HepG2 (cell line): ENCODE results near the gene NPBWR2. TPM values are rescaled to one million over a fixed set of nuclear protein-coding genes. Genes with fewer than 3 reads are reported as not detected.

ENCODE experiments used
- ATF1 ChIP-seq: IDR thresholded peaks from 2 replicates; pipeline ENCODE4 v1.6.1; 2016; ENCODE audit warnings: mild to moderate bottlenecking, control low read depth
- BCL6 ChIP-seq: IDR thresholded peaks from 2 replicates; pipeline ENCODE4 v1.6.1; 2016; ENCODE audit warnings: missing genetic modification reagents, missing compliant biosample characterization
- CC2D1A ChIP-seq: sonication (generic); formaldehyde crosslinking; IDR thresholded peaks from 2 replicates; pipeline ENCODE4 v1.8.1; 2023; ENCODE audit warnings: mild to moderate bottlenecking, missing genetic modification reagents
- CENPBD1 ChIP-seq: sonication (generic); formaldehyde crosslinking; IDR thresholded peaks from 2 replicates; pipeline ENCODE4 v1.8.0; 2022; ENCODE audit warnings: missing genetic modification reagents, low read depth, mild to moderate bottlenecking, borderline replicate concordance
- CREB3 ChIP-seq: sonication (generic); formaldehyde crosslinking; IDR thresholded peaks from 2 replicates; pipeline ENCODE4 v1.5.0; 2020; ENCODE audit warnings: missing genetic modification reagents
- DDIT3 ChIP-seq: sonication (generic); formaldehyde crosslinking; IDR thresholded peaks from 2 replicates; pipeline ENCODE4 v1.4.0; 2020; ENCODE audit warnings: mild to moderate bottlenecking, missing genetic modification reagents
- DNMT1 ChIP-seq: sonication (generic); formaldehyde crosslinking; IDR thresholded peaks from 2 replicates; pipeline ENCODE4 v1.5.1; 2020; ENCODE audit warnings: mild to moderate bottlenecking, missing genetic modification reagents
- EED ChIP-seq: sonication (generic); formaldehyde crosslinking; IDR thresholded peaks from 2 replicates; pipeline ENCODE4 v1.5.0; 2020; ENCODE audit warnings: mild to moderate bottlenecking, missing genetic modification reagents
- ETV6 ChIP-seq: sonication (generic); formaldehyde crosslinking; conservative IDR thresholded peaks from 2 replicates; pipeline ENCODE4 v1.4.0; 2020; ENCODE audit warnings: missing genetic modification reagents
- FOXK1 ChIP-seq: sonication (generic); formaldehyde crosslinking; IDR thresholded peaks from 2 replicates; pipeline ENCODE4 v1.4.0; 2020; ENCODE audit warnings: low read depth, missing genetic modification reagents, borderline replicate concordance
- LRRFIP1 ChIP-seq: sonication (generic); formaldehyde crosslinking; conservative IDR thresholded peaks from 2 replicates; pipeline ENCODE4 v1.4.0; 2020; ENCODE audit warnings: missing genetic modification reagents
- MTF2 ChIP-seq: sonication (generic); formaldehyde crosslinking; IDR thresholded peaks from 2 replicates; pipeline ENCODE4 v1.5.0; 2020; ENCODE audit warnings: missing genetic modification reagents, borderline replicate concordance
- PAWR ChIP-seq: sonication (generic); formaldehyde crosslinking; IDR thresholded peaks from 2 replicates; pipeline ENCODE4 v1.4.0; 2020; ENCODE audit warnings: missing genetic modification reagents, mild to moderate bottlenecking, borderline replicate concordance
- PLSCR1 ChIP-seq: sonication (generic); formaldehyde crosslinking; IDR thresholded peaks from 2 replicates; pipeline ENCODE4 v1.5.0; 2020; ENCODE audit warnings: missing genetic modification reagents, mild to moderate bottlenecking, borderline replicate concordance
- RARA ChIP-seq: IDR thresholded peaks from 2 replicates; pipeline ENCODE4 v1.6.1; 2016; ENCODE audit warnings: missing genetic modification reagents, missing compliant biosample characterization
- ZBTB21 ChIP-seq: sonication (generic); formaldehyde crosslinking; IDR thresholded peaks from 2 replicates; pipeline ENCODE4 v1.4.0; 2020; ENCODE audit warnings: missing genetic modification reagents
- ZFYVE20 ChIP-seq: sonication (generic); formaldehyde crosslinking; IDR thresholded peaks from 2 replicates; pipeline ENCODE4 v1.8.0; 2023; ENCODE audit warnings: low read depth, mild to moderate bottlenecking, moderate library complexity, missing genetic modification reagents, borderline replicate concordance
- ZKSCAN5 ChIP-seq: sonication (generic); formaldehyde crosslinking; IDR thresholded peaks from 2 replicates; pipeline ENCODE4 v1.5.1; 2020; ENCODE audit warnings: mild to moderate bottlenecking, missing genetic modification reagents
- ZNF12 ChIP-seq: sonication (generic); formaldehyde crosslinking; IDR thresholded peaks from 2 replicates; pipeline ENCODE4 v1.5.0; 2020; ENCODE audit warnings: missing genetic modification reagents
- ZNF230 ChIP-seq: sonication (generic); formaldehyde crosslinking; IDR thresholded peaks from 2 replicates; pipeline ENCODE4 v1.4.0; 2020; ENCODE audit warnings: mild to moderate bottlenecking, missing genetic modification reagents
- ZNF296 ChIP-seq: sonication (generic); formaldehyde crosslinking; conservative IDR thresholded peaks from 2 replicates; pipeline ENCODE4 v1.5.0; 2020; ENCODE audit warnings: mild to moderate bottlenecking, missing genetic modification reagents
- ZNF572 ChIP-seq: sonication (generic); formaldehyde crosslinking; IDR thresholded peaks from 2 replicates; pipeline ENCODE4 v1.5.1; 2020; ENCODE audit warnings: mild to moderate bottlenecking, missing genetic modification reagents
- ZNF576 ChIP-seq: sonication (generic); formaldehyde crosslinking; IDR thresholded peaks from 2 replicates; pipeline ENCODE4 v1.4.0; 2020; ENCODE audit warnings: mild to moderate bottlenecking, missing genetic modification reagents
- ZNF619 ChIP-seq: sonication (generic); formaldehyde crosslinking; IDR thresholded peaks from 2 replicates; pipeline ENCODE4 v1.4.0; 2020; ENCODE audit warnings: mild to moderate bottlenecking, missing genetic modification reagents
- ZNF800 ChIP-seq: sonication (generic); formaldehyde crosslinking; IDR thresholded peaks from 2 replicates; pipeline ENCODE4 v1.4.0; 2020; ENCODE audit warnings: missing genetic modification reagents
- ZSCAN9 ChIP-seq: IDR thresholded peaks from 2 replicates; pipeline ENCODE4 v1.6.1; 2016; ENCODE audit warnings: borderline replicate concordance
- polyA plus RNA-seq, 8 experiments: library from polyadenylated mRNA; depleted of rRNA in 3 of 8; stranded (reverse) in 7 of 8; unstranded in 1 of 8; fragments of >200 nt; fragmentation: Illumina TruSeq in 4 of 8; extraction: Trizol in 4 of 8; gene quantifications; 2 replicates each; pipeline versions ENCODE4 v1.2.1 to v1.2.3, GENCODE V29; 2011 to 2016; ENCODE audit warnings: low read depth in 4 of 8, missing spikeins in 1 of 8, mixed read lengths in 1 of 8; ENCODE audit not compliant: insufficient read depth in 1 of 8
- total RNA-seq, 5 experiments: library from RNA; depleted of rRNA; stranded (reverse); fragments of >200 nt; fragmentation: Illumina TruSeq; extraction: Trizol; gene quantifications; 2 replicates each; pipeline ENCODE4 v1.2.3, GENCODE V29; 2016; ENCODE audit warnings: low read depth in 1 of 5

Gene NPBWR2
- total and polyA plus RNA-seq, 2 of the 13 experiments (the other 11 are each of a cell fraction or from before 2014, with no cell fraction given) = not detected

- no peak for TF ChIP-seq ZFYVE20 (CRISPR knock-in tag)
- TF ChIP-seq FOXK1 (CRISPR knock-in tag) = no peak
- TF ChIP-seq ETV6 (CRISPR knock-in tag) = no peak
- TF ChIP-seq ZKSCAN5 (CRISPR knock-in tag) = no peak
- no peak for TF ChIP-seq ZNF800 (CRISPR knock-in tag)
- 0 out of 2 replicates have a peak, but pooled peaks have one; percentile 18 for TF ChIP-seq ZNF12 (CRISPR knock-in tag)
- TF ChIP-seq LRRFIP1 (CRISPR knock-in tag) = no peak
- TF ChIP-seq ZNF619 (CRISPR knock-in tag) = 0 out of 2 replicates have a peak, but pooled peaks have one; percentile 11
- TF ChIP-seq CENPBD1 (CRISPR knock-in tag) = no peak
- no peak for TF ChIP-seq DNMT1
- no peak for TF ChIP-seq ZNF576
- no peak for TF ChIP-seq PLSCR1 (CRISPR knock-in tag)
- no peak for TF ChIP-seq DDIT3
- TF ChIP-seq ZNF296 = 0 out of 2 replicates have a peak, but pooled peaks have one; percentile 73
- TF ChIP-seq CREB3 = no peak
- peak; percentile 91 for TF ChIP-seq RARA (CRISPR knock-in tag)
- TF ChIP-seq MTF2 (CRISPR knock-in tag) = no peak; the same call in 1 of the 2 replicates
- TF ChIP-seq ZNF230 (CRISPR knock-in tag) = no peak
- no peak for TF ChIP-seq ATF1 (CRISPR knock-in tag)
- peak; percentile 3; the same call in 1 of the 2 replicates for TF ChIP-seq ZBTB21 (CRISPR knock-in tag)
- TF ChIP-seq EED = no peak
- 0 out of 2 replicates have a peak, but pooled peaks have one; percentile 26 for TF ChIP-seq ZSCAN9 (CRISPR knock-in tag)
- TF ChIP-seq ZNF572 (CRISPR knock-in tag) = no peak
- no peak for TF ChIP-seq PAWR
- no peak for TF ChIP-seq CC2D1A (CRISPR knock-in tag)
- TF ChIP-seq BCL6 = peak; percentile 55; the same call in 1 of the 2 replicates
Observed at GRCh38 chr20:64056639-64056888, 50.8 kb downstream of the NPBWR2 start (continued).
